Endodermal cell (in vitro differentiated cells): ENCODE results near the gene SDR9C7. TPM values are rescaled to one million over a fixed set of nuclear protein-coding genes. Genes with fewer than 3 reads are reported as not detected.

Source experiments
- DNase-seq: peaks from one replicate; pipeline ENCODE4 v3.0.0-alpha.2; 2017
- H3K27ac ChIP-seq: 2 replicates; pipeline ENCODE4 v1.5.1; 2013; ENCODE audit warnings: mild to moderate bottlenecking, low read depth, low read length, moderate library complexity
- H3K27me3 ChIP-seq: 2 replicates; pipeline ENCODE4 v1.6.1; 2013; ENCODE audit warnings: mild to moderate bottlenecking, low read length, moderate library complexity; ENCODE audit not compliant: insufficient read depth, control insufficient read depth, poor library complexity, severe bottlenecking
- H3K36me3 ChIP-seq: 2 replicates; pipeline ENCODE4 v1.7.0; 2013; ENCODE audit warnings: mild to moderate bottlenecking, low read length, moderate library complexity; ENCODE audit not compliant: control insufficient read depth, insufficient read depth
- H3K4me1 ChIP-seq: one replicate; pipeline ENCODE4 v1.7.0; 2013; ENCODE audit warnings: low read length; ENCODE audit not compliant: control insufficient read depth, insufficient read depth
- H3K4me3 ChIP-seq: 2 replicates; pipeline ENCODE4 v1.5.1; 2013; ENCODE audit warnings: mild to moderate bottlenecking, low read length, moderate library complexity
- H3K9ac ChIP-seq: 2 replicates; pipeline ENCODE4 v1.6.1; 2013; ENCODE audit warnings: mild to moderate bottlenecking, low read length, moderate library complexity; ENCODE audit not compliant: poor library complexity, severe bottlenecking; ENCODE audit errors: extremely low read depth
- H3K9me3 ChIP-seq: 2 replicates; pipeline ENCODE4 v1.6.1; 2013; ENCODE audit warnings: mild to moderate bottlenecking, low read length, moderate library complexity; ENCODE audit not compliant: control insufficient read depth
- H3K27ac Mint-ChIP-seq: 2 replicates; pipeline ENCODE4 v1.8.0; 2020; ENCODE audit warnings: mixed read lengths
- H3K27me3 Mint-ChIP-seq: 2 replicates; pipeline ENCODE4 v1.8.0; 2021; ENCODE audit warnings: mild to moderate bottlenecking, mixed read lengths; ENCODE audit not compliant: insufficient read depth
- H3K36me3 Mint-ChIP-seq: 2 replicates; pipeline ENCODE4 v1.8.0; 2020; ENCODE audit warnings: low read depth, mixed read lengths
- H3K4me1 Mint-ChIP-seq: 2 replicates; pipeline ENCODE4 v1.8.0; 2020; ENCODE audit warnings: mixed read lengths
- H3K4me3 Mint-ChIP-seq: 2 replicates; pipeline ENCODE4 v1.8.0; 2020; ENCODE audit warnings: mild to moderate bottlenecking, moderate library complexity, mixed read lengths
- H3K9me3 Mint-ChIP-seq: 2 replicates; pipeline ENCODE4 v1.8.0; 2020; ENCODE audit warnings: mild to moderate bottlenecking, mixed read lengths
- WGBS, 2 experiments: methylation state at CpG; one replicate each; pipeline versions ENCODE4 v1.1.5 to v1.1.7; 2013; ENCODE audit warnings: missing lambda C conversion rate in 2 of 2, mixed read lengths in 1 of 2; ENCODE audit not compliant: insufficient coverage in 1 of 2, insufficient read length in 1 of 2; 5-methylcytosine and 5-hydroxymethylcytosine counted together
- total RNA-seq, 2 donors: library from RNA; stranded (reverse); fragmentation: NEBNext Ultra II Directional in 1 of 2; extraction: Animal tissue kit (Norgen Biotek cat#: 25700) in 1 of 2; gene quantifications; 2 replicates in 1 of 2; 3 replicates in 1 of 2; pipeline ENCODE4 v1.2.1, GENCODE V29; 2021
- TF ChIP-seq, protein P1 (sequence below): fragments of 200-600 bp; sonication (generic); conservative IDR thresholded peaks from 2 replicates; pipeline ENCODE4 v1.5.0; 2021; ENCODE audit warnings: antibody characterized with exemption, mild to moderate bottlenecking

The SDR9C7 gene
- total RNA-seq, 2 donors from 2014 or later, result not detected

DNA sequence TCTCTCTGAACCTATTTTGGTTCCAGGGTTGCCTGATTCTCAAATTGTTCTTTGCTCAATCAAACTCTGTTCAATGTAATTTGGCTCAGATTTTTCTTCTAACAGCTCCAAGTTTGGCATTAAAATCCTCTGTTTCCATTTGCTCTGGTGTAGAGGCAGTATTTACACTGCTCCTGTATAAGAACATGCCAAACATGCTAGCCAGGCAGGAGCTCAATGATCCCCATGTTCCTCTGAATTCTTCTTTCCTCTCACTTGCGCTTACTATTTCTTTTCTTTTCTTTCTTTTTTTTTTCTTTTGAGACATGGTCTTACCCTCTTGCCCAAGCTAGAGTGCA is 17.2 kb downstream of the SDR9C7 start:
- TF ChIP-seq, protein P1, sequence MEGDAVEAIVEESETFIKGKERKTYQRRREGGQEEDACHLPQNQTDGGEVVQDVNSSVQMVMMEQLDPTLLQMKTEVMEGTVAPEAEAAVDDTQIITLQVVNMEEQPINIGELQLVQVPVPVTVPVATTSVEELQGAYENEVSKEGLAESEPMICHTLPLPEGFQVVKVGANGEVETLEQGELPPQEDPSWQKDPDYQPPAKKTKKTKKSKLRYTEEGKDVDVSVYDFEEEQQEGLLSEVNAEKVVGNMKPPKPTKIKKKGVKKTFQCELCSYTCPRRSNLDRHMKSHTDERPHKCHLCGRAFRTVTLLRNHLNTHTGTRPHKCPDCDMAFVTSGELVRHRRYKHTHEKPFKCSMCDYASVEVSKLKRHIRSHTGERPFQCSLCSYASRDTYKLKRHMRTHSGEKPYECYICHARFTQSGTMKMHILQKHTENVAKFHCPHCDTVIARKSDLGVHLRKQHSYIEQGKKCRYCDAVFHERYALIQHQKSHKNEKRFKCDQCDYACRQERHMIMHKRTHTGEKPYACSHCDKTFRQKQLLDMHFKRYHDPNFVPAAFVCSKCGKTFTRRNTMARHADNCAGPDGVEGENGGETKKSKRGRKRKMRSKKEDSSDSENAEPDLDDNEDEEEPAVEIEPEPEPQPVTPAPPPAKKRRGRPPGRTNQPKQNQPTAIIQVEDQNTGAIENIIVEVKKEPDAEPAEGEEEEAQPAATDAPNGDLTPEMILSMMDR, result no peak
- no peak for DNase-seq
- H3K9me3 ChIP-seq, result no peaks in the 10 kb centered on the region
- no peak overlapping the region for H3K9ac ChIP-seq
- Mint-ChIP-seq H3K36me3 (no peaks in the 10 kb centered on the region), H3K27ac (no peak overlapping the region), H3K4me1 (no peaks in the 10 kb centered on the region), H3K27me3 (no peaks in the 10 kb centered on the region), H3K4me3 (no peak overlapping the region), H3K9me3 (peaks cover 6% of the 10 kb centered on the region)
- WGBS, 2 experiments, result 67 to 94% methylated on average over 1 of the region's 1 CpG
- H3K27ac ChIP-seq, result no peak overlapping the region
- no peak overlapping the region for H3K4me3 ChIP-seq
- no peaks in the 10 kb centered on the region for H3K36me3 ChIP-seq
- no peaks in the 10 kb centered on the region for H3K27me3 ChIP-seq
- no peaks in the 10 kb centered on the region for H3K4me1 ChIP-seq

DNA sequence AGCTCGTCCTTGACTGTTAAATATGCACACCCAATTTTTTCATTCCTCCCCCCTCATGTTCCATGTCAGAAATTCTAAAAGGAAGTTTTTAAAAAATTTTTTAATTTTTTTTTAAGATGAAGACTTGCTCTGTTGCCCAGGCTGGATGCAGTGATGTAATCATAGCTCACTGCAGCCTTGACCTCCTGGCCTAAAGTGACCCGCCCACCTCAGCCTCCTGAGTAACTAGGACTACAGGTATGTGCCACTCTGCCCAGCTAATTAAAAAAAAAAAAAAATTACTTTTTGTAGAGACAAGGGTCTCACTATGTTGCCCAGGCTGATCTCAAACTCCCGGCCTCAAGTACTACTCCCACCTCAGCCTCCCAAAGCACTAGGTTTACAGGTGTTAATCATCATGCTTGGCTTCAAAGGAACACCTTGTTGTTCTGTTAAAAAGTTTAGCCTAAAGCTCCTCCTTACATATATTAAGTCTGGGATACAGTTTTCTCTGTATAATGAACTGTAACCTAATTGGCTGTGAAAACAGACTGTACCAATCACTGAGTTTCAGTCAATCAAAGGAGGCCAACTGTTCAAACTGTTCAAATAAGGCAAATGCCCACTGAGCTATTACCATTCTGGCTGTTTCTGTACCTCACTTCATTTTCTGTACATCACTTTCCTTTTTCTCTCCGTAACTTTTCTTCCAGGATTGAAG is 17.8 kb downstream of the SDR9C7 start:
- Histone ChIP-seq H3K27ac (no peak overlapping the region), H3K4me1 (no peaks in the 10 kb centered on the region), H3K36me3 (no peaks in the 10 kb centered on the region), H3K9me3 (no peaks in the 10 kb centered on the region), H3K4me3 (no peak overlapping the region), H3K9ac (no peak overlapping the region), H3K27me3 (no peaks in the 10 kb centered on the region)
- no peak for DNase-seq
- H3K27me3 Mint-ChIP-seq, result no peaks in the 10 kb centered on the region
- H3K4me1 Mint-ChIP-seq, result no peaks in the 10 kb centered on the region
- no peaks in the 10 kb centered on the region for H3K36me3 Mint-ChIP-seq
- 81 to 94% methylated on average over 3 to 4 of the region's 4 CpGs for WGBS, 2 experiments
- no peak overlapping the region for H3K4me3 Mint-ChIP-seq
- peaks cover 11% of the 10 kb centered on the region for H3K9me3 Mint-ChIP-seq
- TF ChIP-seq, protein P1, result no peak
- H3K27ac Mint-ChIP-seq, result no peak overlapping the region

GRCh38 chr12:56914724-56915123 is 19.5 kb downstream of the SDR9C7 start:
- Mint-ChIP-seq H3K4me3 (no peak overlapping the region), H3K9me3 (peaks cover 27% of the 10 kb centered on the region), H3K27ac (no peak overlapping the region), H3K27me3 (no peaks in the 10 kb centered on the region), H3K4me1 (no peaks in the 10 kb centered on the region), H3K36me3 (no peaks in the 10 kb centered on the region)
- Histone ChIP-seq H3K4me3 (no peak overlapping the region), H3K36me3 (no peaks in the 10 kb centered on the region), H3K27ac (no peak overlapping the region), H3K9me3 (peaks cover 16% of the 10 kb centered on the region), H3K27me3 (no peaks in the 10 kb centered on the region), H3K4me1 (no peaks in the 10 kb centered on the region), H3K9ac (no peak overlapping the region)
- 87% methylated on average over 3 of the region's 3 CpGs for WGBS, 2 experiments
- TF ChIP-seq, protein P1, result no peak
- DNase-seq, result no peak
